Raji (cell line): ENCODE results near the gene SCARF2.

ENCODE experiments used
- POLR2A ChIP-seq: IDR thresholded peaks from 2 replicates; pipeline ENCODE4 v1.6.1; 2011; ENCODE audit warnings: low read depth, low read length, control low read depth; ENCODE audit not compliant: insufficient read depth

Gene SCARF2

DNA sequence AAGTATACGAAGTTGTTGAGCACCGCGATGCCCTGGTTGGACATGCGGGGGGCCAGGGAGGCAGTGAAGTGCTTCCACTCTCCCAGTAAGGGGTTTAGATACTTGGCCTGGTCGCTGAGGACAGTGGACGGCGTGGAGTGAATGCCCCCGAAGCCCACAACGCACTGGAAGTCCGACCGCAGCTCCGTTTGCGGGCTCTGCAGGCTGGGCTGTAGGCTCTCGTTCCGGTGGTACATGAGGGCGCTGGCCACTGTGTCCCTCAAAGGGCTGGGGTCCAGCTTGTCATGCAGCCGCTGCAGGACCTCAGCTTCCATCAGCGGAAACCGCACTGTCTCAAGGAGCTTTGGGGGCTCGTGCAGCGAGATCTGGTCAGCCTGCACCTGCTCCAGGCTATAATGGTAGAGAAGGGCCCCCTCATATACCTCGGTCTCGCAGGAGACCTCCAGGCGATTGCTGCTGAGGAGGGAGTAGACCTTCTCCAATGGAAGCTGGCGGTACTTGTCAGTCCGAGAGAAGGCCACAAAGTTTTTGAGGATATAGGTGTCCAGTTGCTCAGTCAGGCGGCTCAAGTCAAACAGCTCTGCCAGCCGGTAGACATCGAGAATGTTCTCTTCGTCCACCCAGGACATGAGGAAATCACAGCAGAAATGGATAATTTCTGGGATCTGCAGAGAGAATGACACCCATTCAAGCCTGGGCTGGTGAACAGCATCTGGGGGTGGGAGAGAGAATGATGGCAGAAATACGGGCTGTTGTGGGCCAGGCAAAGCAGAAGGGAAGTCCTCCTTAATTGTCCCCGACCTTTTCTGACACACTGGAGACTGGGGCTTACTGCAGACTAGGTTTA lies 27.5 kb upstream of the SCARF2 start:
- TF ChIP-seq POLR2A: no peak

DNA sequence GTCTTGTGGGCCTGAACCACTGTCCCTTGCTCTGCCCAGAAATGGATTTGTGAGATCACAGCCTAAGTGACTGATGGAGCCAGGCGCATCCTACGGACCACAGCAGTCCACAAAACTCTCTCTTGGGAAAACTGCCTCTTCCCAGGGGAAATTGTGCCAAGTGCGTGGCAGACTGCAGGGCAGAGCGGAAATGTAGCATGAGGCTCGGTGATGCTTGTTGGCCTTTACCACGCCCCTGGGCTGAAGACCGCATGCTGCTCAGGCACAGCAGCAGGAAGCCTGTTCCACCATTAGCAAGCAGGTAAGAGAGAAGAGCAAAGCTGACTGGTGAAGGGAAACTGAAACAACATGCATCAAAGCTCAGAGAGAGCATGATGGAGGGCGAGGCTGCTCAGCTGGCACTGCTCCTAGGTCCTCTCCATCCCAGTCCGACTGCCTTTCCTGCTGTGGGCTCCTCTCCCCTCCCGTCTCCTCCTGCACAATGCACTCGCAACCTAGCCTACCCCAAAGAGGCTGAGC lies 26.5 kb upstream of the SCARF2 start:
- no peak for TF ChIP-seq POLR2A

DNA sequence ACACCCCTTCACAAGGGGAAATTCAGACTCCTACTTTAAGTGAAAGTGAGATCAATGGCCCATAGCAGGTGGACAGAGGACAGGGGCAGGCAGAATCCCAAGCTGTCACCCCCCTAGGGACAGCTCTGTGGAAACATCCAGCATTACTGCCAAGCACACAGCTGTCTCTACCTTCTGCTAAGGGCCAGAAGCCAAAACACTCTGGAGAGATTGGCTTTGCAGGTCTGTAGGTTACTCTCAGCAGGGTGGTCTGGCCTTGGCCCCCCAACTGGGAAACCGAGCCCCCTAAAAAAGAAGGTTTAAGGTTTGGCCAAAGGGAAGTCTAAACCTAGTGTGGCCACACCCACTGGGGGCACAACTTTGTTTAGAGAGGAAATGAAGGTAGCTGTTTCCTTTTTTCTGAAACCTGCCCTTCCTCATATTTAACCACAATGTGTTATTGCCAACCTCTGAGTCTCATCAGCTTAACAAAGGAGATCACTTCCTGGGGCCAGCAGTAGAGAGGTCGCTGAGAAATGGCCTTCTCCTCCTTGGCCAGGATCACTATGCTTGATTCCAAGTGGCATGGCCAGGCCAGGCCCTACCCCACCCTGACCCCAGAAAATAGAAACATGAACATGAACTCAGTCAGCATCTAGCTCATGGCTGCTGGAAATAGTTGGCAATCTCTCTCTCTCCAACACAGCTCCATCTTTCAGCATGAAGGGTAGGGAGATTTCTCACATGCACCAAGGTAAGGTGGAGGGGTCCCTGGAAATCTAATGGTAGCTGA lies 25.9 kb upstream of the SCARF2 start:
- TF ChIP-seq POLR2A: no peak; the same call in 1 of the 2 replicates

DNA sequence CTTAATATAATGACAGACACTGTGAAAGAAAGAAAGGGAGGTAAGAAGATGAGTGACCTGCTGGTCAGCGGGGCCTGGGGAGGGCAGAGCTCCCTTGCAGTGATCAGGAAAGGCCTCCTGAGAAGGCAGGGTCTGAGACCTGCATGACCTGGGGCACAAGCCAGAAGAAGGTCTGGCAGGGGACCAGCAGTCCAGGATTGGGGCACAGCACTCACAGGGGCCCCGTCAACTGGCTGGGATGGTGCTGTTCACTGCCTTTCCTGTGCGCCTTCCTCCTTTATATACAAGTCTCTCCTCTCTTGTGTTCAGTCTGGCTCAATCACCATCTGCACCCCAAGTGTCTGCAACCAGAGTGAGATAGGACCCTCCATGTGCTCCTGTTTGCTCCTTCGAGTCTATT lies 22.2 kb upstream of the SCARF2 start:
- TF ChIP-seq POLR2A: no peak

DNA sequence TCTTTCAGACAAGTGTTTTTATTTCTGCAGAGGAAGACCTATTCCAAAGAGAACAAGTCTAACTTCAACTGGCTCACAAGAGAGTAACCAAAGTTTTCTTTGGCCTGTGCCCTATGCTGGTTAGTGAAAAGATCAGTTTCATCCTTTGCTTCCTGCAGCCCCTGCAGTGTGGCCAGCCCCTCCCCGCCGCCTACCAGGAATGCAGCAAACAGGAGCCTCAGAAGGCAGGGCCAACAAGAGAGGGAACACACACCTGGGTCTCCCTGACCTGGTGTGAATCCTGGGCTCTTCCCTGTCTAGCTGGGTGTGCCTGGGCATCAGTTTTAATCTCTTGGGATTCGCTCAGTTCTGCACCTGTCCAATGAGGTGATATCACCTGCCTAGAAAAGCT lies 21.5 kb upstream of the SCARF2 start:
- no peak for TF ChIP-seq POLR2A

DNA sequence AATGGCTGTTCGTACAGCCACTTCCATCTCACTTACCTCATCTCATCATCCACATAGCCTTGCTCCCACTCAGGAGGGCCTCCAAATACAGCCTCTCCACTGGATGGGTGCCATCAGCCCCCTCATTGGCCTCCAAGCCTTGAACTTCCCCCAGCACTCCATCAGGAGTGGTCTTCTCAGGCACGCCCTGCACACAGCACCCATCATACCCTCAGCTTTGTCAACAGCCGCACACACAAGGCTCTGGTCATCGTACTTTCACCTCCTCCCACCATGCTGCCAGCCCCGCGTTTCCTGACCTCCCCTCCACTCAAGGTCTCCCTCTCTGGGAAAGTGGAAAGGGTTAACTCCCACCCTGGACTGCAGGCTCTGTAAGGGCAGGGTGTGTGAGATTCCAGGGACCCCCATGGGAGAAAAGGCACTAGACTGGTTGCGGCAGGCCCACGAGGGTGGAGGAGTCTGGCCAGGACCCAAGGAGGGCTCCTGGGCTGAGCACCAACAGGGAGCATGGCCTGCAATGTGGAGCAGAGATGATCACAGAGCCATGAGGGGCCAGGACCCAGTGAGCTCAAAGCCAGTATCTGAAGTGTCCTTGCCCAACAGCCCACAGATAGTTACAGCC lies 21.0 kb upstream of the SCARF2 start:
- no peak for TF ChIP-seq POLR2A

DNA sequence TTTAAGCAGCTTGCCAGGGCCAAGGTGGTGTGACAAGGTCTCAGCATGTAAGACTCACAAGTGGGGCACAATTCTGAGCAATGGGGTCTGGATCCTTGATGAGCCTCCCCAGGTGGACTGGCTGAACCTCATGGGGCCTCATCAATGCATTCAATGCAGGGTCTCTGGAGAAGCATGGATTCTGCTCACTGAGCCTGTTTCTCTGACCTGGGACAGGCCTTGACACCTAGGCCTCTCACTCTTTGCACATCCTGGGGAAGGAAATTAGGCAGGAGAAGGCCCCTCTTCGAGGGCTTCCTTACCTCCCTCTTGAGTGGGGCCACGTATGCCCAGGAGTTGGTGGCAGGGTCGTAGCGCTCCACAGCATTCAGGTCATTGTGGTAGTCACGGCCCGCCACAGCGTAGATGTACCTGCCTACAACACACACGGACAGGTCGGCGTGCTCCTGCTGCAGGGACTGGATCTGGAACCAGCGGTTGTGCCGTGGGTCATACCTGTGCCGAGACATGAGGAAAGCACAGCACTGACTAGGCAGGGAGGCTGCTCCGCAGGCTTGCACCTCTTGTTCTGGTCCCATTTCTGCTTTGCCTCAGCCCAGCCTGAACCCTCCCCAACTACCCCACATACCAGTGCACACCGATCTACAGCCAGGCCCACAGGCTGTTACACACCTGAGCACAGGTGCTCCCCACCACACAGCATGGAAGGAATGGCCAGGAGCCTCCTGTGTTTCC lies 20.0 kb upstream of the SCARF2 start:
- TF ChIP-seq POLR2A: no peak

DNA sequence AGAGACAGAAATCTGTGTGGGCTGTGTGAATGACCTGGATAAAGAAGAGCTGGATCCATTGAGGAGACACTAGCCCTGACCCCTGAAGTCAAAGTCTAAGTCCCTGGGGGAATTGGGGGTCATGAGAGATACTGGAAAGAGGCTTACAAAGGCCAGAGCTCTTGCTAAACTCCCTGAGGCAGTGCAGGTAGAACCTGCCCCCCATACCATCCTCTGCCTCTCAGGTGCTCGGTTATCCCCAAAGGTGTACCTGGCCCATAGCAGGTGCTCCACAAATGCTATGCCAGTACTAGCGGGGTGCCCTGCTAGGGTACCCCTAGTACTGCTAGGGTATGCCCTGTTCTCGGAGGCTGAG lies 19.1 kb upstream of the SCARF2 start:
- no peak for TF ChIP-seq POLR2A

DNA sequence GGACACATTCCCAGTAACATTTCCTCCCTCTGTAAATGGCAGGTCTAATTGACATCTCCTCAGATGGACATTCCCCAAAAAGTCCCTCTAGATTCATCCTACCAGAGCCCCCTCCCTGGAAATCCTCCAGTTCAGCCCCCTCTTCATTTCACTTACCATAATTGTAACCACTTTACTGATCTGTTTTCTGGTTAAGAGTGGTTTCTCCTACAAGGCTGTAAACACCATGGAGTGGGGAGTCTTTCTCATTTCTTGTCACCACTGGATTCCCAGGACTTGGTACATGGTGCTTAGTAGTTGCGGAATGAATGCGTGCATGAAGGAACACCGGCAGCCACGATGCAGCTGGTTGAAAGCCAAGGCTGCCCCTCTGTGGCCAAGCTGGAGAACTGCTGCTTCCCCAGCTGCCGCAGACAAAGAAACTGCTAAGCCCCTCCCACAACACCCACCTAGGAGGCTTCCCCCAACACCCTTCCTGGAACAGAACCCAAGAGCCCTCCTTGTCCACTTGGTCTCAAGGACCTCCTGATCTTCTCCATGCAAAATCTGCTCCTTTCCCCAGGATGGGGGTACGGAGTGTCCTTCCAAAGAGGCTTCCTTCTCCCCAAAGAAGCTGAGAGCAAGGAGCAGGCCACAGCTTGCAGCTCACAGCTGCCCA lies 18.6 kb upstream of the SCARF2 start:
- no peak for TF ChIP-seq POLR2A

DNA sequence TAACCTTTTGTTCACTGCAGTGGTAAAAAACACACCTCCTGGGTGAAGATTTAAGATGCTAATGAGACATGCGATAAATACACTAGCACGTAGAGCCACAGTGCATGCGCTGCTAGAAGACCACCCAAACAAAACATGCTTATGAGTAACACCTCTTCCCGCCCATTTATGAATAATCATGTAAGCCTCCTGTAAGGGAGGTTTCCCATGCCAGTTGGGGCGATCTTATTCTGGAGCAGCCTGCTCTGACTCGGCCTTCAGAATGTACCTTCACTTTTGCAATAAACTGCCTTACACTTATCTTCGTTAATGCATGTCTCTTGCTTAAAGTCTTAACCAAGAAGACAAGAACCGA lies 18.1 kb upstream of the SCARF2 start:
- no peak for TF ChIP-seq POLR2A

DNA sequence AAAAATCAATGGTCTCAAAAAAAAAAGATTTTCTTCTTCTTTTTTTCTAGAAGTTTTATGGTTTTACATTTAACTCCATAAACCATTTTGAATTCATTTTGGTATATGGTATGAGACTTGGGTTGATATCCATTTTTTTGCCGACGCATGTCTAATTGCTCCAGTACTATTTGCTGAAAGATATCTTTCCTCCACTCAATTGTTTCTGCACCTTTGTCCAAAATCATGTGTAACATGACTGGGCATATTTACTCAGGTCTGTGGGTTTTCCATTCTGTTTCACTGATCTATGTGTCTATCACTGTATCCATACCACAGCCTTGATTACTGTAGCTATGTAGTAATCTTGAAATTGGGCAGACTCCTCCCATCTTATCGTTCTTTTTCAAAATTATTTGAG lies 15.6 kb upstream of the SCARF2 start:
- TF ChIP-seq POLR2A: no peak

DNA sequence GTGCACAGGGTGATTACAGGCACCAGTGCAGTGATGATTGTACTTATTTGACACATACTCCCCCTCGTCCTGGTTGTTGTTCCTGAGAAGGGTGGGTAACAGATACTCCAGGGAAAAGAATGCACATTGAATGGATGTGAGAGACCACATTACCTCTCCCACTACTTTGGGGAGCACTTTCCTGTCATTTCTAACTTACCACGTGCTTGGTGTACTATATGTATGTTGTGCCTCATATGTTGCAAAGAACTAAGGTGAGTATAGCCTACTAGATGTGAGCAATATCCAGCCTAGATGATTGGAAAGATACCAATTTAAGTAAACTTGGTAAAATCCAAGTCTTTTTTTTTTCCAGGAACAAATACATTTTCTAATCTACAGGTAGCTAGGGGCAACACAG lies 14.3 kb upstream of the SCARF2 start:
- TF ChIP-seq POLR2A: no peak

DNA sequence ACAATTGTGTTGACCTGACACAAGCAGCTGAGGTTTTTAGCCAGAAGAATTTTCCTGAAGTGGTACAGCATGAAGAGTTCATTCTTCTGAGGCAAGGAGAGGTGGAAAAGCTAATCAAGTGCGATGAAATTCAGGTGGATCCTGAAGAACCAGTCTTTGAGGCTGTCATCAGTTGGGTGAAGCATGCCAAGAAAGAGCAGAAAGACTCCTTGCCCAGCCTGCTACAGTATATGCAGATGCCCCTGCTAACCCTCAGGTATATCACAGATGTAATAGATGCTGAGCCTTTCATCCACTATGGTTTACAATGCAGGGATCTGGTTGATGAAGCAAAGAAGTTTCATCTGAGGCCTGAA lies 12.9 kb upstream of the SCARF2 start:
- no peak for TF ChIP-seq POLR2A

DNA sequence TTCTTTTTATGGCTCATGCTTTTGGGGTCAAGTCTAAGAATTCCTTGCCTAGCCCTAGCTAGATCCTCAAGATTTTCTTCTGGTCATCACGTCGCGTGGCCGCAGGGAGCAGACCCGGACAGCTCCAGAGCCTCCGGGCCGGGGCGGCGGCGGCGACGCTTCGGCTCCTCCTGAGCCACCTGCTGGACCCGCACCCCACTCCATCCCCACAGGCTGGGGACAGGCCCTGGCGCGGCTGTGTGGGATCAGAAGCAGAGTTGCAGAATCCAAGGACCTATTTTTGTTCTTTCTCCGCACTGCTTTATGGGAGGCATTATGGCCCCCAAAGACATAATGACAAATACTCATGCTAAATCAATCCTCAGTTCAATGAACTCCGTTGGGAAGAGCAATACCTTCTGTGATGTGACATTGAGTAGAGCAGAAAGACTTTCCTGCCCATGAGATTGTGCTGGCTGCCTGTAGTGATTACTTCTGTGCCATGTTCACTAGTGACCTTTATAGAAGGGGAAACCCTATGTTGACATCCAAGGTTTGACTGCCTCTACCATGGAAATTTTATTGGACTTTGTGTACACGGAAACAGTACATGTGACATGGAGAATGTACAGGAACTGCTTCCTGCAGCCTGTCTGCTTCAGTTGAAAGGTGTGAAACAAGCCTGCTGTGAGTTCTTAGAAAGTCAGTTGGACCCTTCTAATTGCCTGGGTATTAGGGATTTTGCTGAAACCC lies 12.4 kb upstream of the SCARF2 start:
- TF ChIP-seq POLR2A: no peak
